Limb (tissue), 2 donors: ENCODE measurements around the gene BRIP1.
"Not testable (repeated sequence)": the region's sequence is repeated elsewhere in the genome, so short reads cannot be mapped to it uniquely, and the experiment has no call there.

Source experiments
- DNase-seq, 2 donors: peaks; one replicate each; pipeline ENCODE4 v3.0.0-alpha.2; 2016; ENCODE audit errors: extremely low spot score in 2 of 2

Gene BRIP1

GRCh38 chr17:61805399-61805798 lies 57.9 kb downstream of the BRIP1 start:
- no peak for DNase-seq

- DNase-seq: no peak
Measured at GRCh38 chr17:61803796-61804195, 59.5 kb downstream of the BRIP1 start.

GRCh38 chr17:61803216-61803615 lies 60.1 kb downstream of the BRIP1 start:
- no peak for DNase-seq

GRCh38 chr17:61799812-61800484 lies 63.4 kb downstream of the BRIP1 start:
- no peak for DNase-seq

GRCh38 chr17:61797283-61797682 lies 66.0 kb downstream of the BRIP1 start:
- no peak for DNase-seq

- no peak for DNase-seq
Measured at GRCh38 chr17:61795546-61795945, 67.8 kb downstream of the BRIP1 start.

GRCh38 chr17:61794792-61795191 lies 68.5 kb downstream of the BRIP1 start:
- DNase-seq: no peak

- no peak for DNase-seq
Measured at GRCh38 chr17:61794242-61794641, 69.1 kb downstream of the BRIP1 start.

GRCh38 chr17:61793565-61793964 lies 69.8 kb downstream of the BRIP1 start:
- no peak for DNase-seq

GRCh38 chr17:61789872-61790271 lies 73.5 kb downstream of the BRIP1 start:
- DNase-seq: no peak

- DNase-seq: no peak
Measured at GRCh38 chr17:61786088-61786487, 77.2 kb downstream of the BRIP1 start.

GRCh38 chr17:61784510-61784909 lies 78.8 kb downstream of the BRIP1 start:
- no peak for DNase-seq

- DNase-seq: no peak
Measured at GRCh38 chr17:61783556-61784304, 79.6 kb downstream of the BRIP1 start.

- no peak for DNase-seq
Measured at GRCh38 chr17:61783120-61783519, 80.2 kb downstream of the BRIP1 start.

- DNase-seq: no peak
Measured at GRCh38 chr17:61782683-61783082, 80.6 kb downstream of the BRIP1 start.

- DNase-seq: no peak
Measured at GRCh38 chr17:61775364-61775763, 88.0 kb downstream of the BRIP1 start.

- no peak for DNase-seq
Measured at GRCh38 chr17:61774724-61775123, 88.6 kb downstream of the BRIP1 start.

- DNase-seq: not testable (repeated sequence)
Measured at GRCh38 chr17:61774087-61774486, 89.2 kb downstream of the BRIP1 start.

GRCh38 chr17:61770752-61771533 lies 92.4 kb downstream of the BRIP1 start:
- DNase-seq: no peak

- DNase-seq: no peak
Measured at GRCh38 chr17:61770043-61770442, 93.3 kb downstream of the BRIP1 start.

- no peak for DNase-seq
Measured at GRCh38 chr17:61768405-61768804, 94.9 kb downstream of the BRIP1 start.

GRCh38 chr17:61766520-61766919 lies 96.8 kb downstream of the BRIP1 start:
- peak in 1 of 2 donors; percentile 12 for DNase-seq
